Type B pancreatic cell (in vitro differentiated cells): ENCODE results near the gene SMARCD1. TPM values are rescaled to one million over a fixed set of nuclear protein-coding genes. Genes with fewer than 3 reads are reported as not detected.

Experiments
- DNase-seq: peaks from one replicate; pipeline ENCODE4 v3.0.0; 2021; ENCODE audit warnings: mixed read lengths; ENCODE audit not compliant: unreplicated experiment; ENCODE audit errors: extremely low spot score
- H3K27ac Mint-ChIP-seq: 2 replicates; pipeline ENCODE4 v1.8.0; 2021; ENCODE audit warnings: mild to moderate bottlenecking, mixed read lengths
- H3K27me3 Mint-ChIP-seq: 2 replicates; pipeline ENCODE4 v1.8.0; 2021; ENCODE audit warnings: mixed read lengths
- H3K36me3 Mint-ChIP-seq: 2 replicates; pipeline ENCODE4 v1.8.0; 2021; ENCODE audit warnings: mixed read lengths
- H3K4me1 Mint-ChIP-seq: one replicate; pipeline ENCODE4 v1.8.0; 2021; ENCODE audit warnings: mixed read lengths; ENCODE audit not compliant: unreplicated experiment
- H3K4me3 Mint-ChIP-seq: 2 replicates; pipeline ENCODE4 v1.8.0; 2021; ENCODE audit warnings: mild to moderate bottlenecking, mixed read lengths
- H3K9me3 Mint-ChIP-seq: 2 replicates; pipeline ENCODE4 v1.8.0; 2021; ENCODE audit warnings: mixed read lengths
- total RNA-seq: library from RNA; stranded (reverse); gene quantifications from 2 replicates; pipeline ENCODE4 v1.2.1, GENCODE V29; 2021; ENCODE audit warnings: low replicate concordance
- TF ChIP-seq, protein P1 (sequence below): fragments of 200-600 bp; sonication (generic); conservative IDR thresholded peaks from 2 replicates; pipeline ENCODE4 v1.5.0; 2021; ENCODE audit warnings: antibody characterized with exemption, mild to moderate bottlenecking

SMARCD1 gene
- total RNA-seq, 1 donor from 2014 or later: 100 TPM

DNA sequence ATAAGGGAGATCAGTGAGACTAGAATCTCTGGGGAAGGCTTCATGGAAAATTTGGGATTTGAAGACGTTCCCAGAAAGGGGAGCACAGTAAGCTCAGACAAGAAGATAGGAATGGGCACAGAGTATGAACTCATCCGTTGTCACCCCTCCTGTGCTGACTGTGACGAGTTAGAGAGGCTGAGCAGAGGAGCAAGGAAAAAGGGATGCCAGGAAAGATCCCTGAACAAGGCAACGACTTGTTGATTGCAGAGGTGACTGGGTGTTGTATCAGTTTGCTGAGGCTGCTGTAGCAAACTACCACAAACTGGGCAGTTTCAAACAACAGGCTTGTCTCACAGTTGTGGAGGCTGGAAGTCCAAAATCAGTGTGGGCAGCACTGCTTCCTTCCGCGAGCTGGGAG lies 12.8 kb downstream of the SMARCD1 start:
- Mint-ChIP-seq H3K4me3 (no peak overlapping the region), H3K9me3 (no peaks in the 10 kb centered on the region), H3K36me3 (peaks cover 42% of the 10 kb centered on the region), H3K27ac (no peak overlapping the region), H3K4me1 (peaks cover 4% of the 10 kb centered on the region), H3K27me3 (no peaks in the 10 kb centered on the region)
- TF ChIP-seq, protein P1, sequence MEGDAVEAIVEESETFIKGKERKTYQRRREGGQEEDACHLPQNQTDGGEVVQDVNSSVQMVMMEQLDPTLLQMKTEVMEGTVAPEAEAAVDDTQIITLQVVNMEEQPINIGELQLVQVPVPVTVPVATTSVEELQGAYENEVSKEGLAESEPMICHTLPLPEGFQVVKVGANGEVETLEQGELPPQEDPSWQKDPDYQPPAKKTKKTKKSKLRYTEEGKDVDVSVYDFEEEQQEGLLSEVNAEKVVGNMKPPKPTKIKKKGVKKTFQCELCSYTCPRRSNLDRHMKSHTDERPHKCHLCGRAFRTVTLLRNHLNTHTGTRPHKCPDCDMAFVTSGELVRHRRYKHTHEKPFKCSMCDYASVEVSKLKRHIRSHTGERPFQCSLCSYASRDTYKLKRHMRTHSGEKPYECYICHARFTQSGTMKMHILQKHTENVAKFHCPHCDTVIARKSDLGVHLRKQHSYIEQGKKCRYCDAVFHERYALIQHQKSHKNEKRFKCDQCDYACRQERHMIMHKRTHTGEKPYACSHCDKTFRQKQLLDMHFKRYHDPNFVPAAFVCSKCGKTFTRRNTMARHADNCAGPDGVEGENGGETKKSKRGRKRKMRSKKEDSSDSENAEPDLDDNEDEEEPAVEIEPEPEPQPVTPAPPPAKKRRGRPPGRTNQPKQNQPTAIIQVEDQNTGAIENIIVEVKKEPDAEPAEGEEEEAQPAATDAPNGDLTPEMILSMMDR: no peak
- DNase-seq: no peak

DNA sequence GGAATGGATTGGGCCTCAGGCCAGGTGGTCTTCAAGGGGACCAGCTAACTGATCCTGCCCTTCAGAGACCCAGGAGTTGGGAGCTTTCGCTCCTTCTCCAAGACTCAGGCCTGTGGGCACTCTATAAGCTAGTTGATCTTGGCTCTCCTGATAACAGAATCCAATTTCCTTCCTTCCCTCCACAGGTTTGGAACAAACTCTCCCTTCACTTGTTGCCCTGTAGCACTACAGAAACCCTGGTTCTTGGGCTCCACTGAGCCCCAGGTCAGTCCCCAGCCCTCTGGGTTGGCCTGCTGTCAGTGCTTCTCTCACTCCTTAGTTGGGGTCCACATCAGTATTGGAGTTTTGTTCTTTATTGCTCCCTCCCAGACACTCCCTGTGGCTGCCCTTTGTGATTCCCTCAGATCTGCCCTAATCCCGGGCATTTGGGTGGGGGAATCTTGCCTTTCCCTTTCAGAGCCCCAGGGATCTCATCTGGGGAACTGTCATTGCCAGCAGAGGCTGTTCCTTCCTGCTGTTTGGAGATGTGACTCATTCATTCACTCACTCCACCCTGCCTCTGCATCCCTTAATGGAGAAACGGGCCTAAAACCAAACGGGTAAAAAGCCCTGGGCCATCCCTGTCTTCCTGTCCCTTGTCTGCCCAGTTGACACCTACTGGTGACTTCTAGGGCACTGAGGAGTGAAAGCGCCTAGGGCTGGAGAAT lies 14.3 kb downstream of the SMARCD1 start:
- Mint-ChIP-seq H3K4me1 (peaks cover 7% of the 10 kb centered on the region), H3K27ac (no peak overlapping the region), H3K4me3 (no peak overlapping the region), H3K27me3 (no peaks in the 10 kb centered on the region), H3K9me3 (no peaks in the 10 kb centered on the region), H3K36me3 (peaks cover 42% of the 10 kb centered on the region)
- TF ChIP-seq, protein P1: no peak
- no peak for DNase-seq

DNA sequence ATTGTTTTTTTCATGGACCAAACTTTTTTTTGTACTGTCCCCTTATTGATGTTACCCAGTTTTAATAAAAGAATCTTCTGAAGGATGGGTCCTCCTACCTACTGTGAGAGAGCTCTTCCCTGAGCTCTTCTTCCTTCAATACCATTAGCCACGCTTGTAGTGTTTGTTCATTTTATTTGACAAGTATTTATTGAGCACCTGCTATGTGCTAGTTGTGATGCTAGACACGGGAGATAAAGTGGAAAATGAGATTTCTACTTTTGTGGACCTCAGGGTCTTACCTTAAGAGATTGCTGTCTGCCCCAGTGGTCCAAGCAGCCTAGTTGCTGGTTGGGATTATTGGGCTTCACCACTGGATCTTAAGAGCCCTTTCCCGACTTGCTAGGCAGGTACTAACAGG lies 15.4 kb downstream of the SMARCD1 start:
- Mint-ChIP-seq H3K27ac (no peak overlapping the region), H3K27me3 (no peaks in the 10 kb centered on the region), H3K9me3 (no peaks in the 10 kb centered on the region)

DNA sequence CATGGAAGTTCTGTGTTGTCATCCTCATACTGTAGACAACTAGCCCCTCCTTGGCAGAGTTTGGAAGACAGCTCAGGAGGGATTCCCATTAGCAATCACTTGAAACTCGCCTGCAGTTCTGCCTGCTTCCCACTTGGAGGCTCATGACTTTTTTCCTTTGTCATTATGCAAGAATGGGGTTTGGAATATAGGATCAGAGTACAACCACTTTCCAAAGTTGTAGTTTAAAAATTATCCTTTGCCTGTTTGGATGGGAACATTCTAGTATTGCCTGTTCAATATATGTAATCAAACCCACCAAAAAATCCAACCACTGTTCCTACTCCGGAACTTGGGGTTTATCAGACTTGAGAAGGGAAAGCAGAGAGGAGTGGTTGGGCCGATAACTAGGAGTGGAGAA lies 16.5 kb downstream of the SMARCD1 start:
- TF ChIP-seq, protein P1: peak; percentile 69
- Mint-ChIP-seq H3K36me3 (peaks cover 26% of the 10 kb centered on the region), H3K27me3 (no peaks in the 10 kb centered on the region), H3K27ac (peak overlapping the region; percentile 25), H3K4me3 (no peak overlapping the region), H3K4me1 (peaks cover 11% of the 10 kb centered on the region), H3K9me3 (no peaks in the 10 kb centered on the region)
- DNase-seq: no peak

More for the DNA sequence above, 15.4 kb downstream of the SMARCD1 start:
- TF ChIP-seq, protein P1: no peak
- Mint-ChIP-seq H3K36me3 (peaks cover 37% of the 10 kb centered on the region), H3K4me3 (no peak overlapping the region), H3K4me1 (peaks cover 7% of the 10 kb centered on the region)
- no peak for DNase-seq

DNA sequence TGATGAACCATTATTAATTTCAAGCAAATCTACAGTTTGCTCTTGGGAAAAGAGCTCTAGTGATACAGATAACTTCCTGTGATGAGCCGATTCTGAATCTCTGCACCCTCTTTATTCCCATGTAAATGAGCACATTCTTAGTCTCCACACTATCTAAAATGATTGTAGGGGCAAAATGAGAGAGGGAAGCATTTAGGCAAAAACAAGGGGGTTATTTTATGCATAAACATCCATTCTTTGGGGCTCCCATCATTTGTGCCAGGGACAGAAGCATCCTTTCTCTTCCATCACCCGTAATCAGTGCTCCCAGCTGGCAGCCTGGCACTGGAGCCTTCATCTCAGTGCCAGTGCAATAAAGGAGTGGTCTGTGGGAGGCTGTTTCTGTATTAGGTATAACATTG lies 17.0 kb downstream of the SMARCD1 start:
- Mint-ChIP-seq H3K27me3 (no peaks in the 10 kb centered on the region), H3K4me1 (peaks cover 11% of the 10 kb centered on the region), H3K4me3 (no peak overlapping the region), H3K9me3 (no peaks in the 10 kb centered on the region), H3K27ac (no peak overlapping the region), H3K36me3 (peaks cover 22% of the 10 kb centered on the region)
- TF ChIP-seq, protein P1: no peak
- DNase-seq: no peak
